Measurements from ENCODE around the gene TMTC1.

Gene TMTC1

DNA sequence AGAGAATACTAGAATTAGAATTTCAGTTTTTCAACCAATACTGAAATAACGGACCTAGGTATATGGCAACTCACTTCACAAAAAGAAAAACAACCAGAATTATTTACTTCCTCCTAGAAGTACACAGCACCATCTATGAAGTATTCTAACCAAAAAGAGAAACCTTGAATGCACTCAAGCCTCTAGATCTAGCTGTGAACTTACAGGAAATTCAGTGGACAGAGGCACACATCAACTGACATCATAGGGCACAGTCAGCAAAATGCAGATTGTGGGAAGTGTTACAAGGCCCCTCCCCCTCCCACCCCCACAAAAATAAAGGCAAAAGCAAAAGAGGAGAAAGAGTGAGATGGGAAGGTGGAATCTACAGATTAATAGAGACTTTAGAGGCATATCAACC is 102.4 kb downstream of the TMTC1 start:
- H3K4ac ChIP-seq (ENCODE audit: low read depth, low read length): no peak overlapping the region
- no peaks in the 10 kb centered on the region for H3K36me3 ChIP-seq (ENCODE audit: control insufficient read depth in 1 of 2, insufficient read depth in 2 of 2, low read length in 2 of 2)
- no peak overlapping the region for H3K23ac ChIP-seq (ENCODE audit: low read length)
- no peak overlapping the region for H2BK12ac ChIP-seq (ENCODE audit: low read length)
- H4K8ac ChIP-seq (ENCODE audit: low read depth, low read length): no peak overlapping the region
- H2BK120ac ChIP-seq (ENCODE audit: insufficient read depth, low read length, poor library complexity): no peak overlapping the region
- DNase-seq: no peak
- H2BK5ac ChIP-seq (ENCODE audit: low read depth, low read length, poor library complexity): no peak overlapping the region
- no peak overlapping the region for H3K27ac ChIP-seq (ENCODE audit: low read depth, low read length)
- no peak overlapping the region for H4K12ac ChIP-seq (ENCODE audit: low read depth, low read length)
- no peaks in the 10 kb centered on the region for H3K27me3 ChIP-seq (ENCODE audit: insufficient read depth, low read length)
- no peak overlapping the region for H3K18ac ChIP-seq (ENCODE audit: low read length)
- no peak overlapping the region for H2AFZ ChIP-seq (ENCODE audit: insufficient read depth, low read length, poor library complexity)
- no peak overlapping the region for H4K91ac ChIP-seq (ENCODE audit: low read depth, low read length)
- H3K9me3 ChIP-seq (ENCODE audit: insufficient read depth, low read depth, low read length): no peaks in the 10 kb centered on the region
- no CpG with 5 or more reads among the region's 1 CpG for WGBS (ENCODE audit: extremely low coverage, insufficient coverage, insufficient read length)
- no peak overlapping the region for H3K9ac ChIP-seq (ENCODE audit: low read length)
- H3K4me2 ChIP-seq (ENCODE audit: low read length): no peak overlapping the region
- no peaks in the 10 kb centered on the region for H3K4me1 ChIP-seq (ENCODE audit: control insufficient read depth in 1 of 2, insufficient read depth in 2 of 2, low read length in 2 of 2)
- no peaks in the 10 kb centered on the region for H3K79me1 ChIP-seq (ENCODE audit: low read length)
- no peak overlapping the region for H3K14ac ChIP-seq (ENCODE audit: low read length)
- no peak overlapping the region for H2AK5ac ChIP-seq (ENCODE audit: low read length)
- no peak overlapping the region for H3K4me3 ChIP-seq (ENCODE audit: low read depth, low read length)
- H3K79me2 ChIP-seq (ENCODE audit: control insufficient read depth, insufficient read depth, low read length, poor library complexity): no peaks in the 10 kb centered on the region

DNA sequence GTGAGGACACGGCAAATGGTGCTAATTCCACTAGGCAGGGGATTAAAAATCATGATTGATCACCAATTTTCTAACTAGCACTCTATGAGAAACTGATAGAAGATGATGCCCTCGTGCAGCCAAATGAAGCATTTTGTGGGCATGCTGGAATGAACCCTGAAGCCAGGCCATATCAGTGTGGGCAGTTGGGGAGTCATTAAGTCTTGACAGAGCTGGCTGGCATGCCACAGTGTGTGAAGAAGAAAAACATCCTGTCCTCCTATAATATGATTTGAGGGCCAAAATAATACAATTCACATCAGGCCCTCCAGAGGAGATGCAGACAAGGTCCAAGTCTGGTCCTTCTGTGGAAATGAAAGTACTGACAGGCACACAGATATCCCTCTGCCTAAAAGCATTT is 107.1 kb downstream of the TMTC1 start:
- H3K18ac ChIP-seq (ENCODE audit: low read length): no peak overlapping the region
- H3K14ac ChIP-seq (ENCODE audit: low read length): no peak overlapping the region
- H3K4me1 ChIP-seq (ENCODE audit: control insufficient read depth in 1 of 2, insufficient read depth in 2 of 2, low read length in 2 of 2): no peaks in the 10 kb centered on the region
- no peak overlapping the region for H2BK12ac ChIP-seq (ENCODE audit: low read length)
- H2AK5ac ChIP-seq (ENCODE audit: low read length): no peak overlapping the region
- H2AFZ ChIP-seq (ENCODE audit: insufficient read depth, low read length, poor library complexity): no peak overlapping the region
- H3K9me3 ChIP-seq (ENCODE audit: insufficient read depth, low read depth, low read length): no peaks in the 10 kb centered on the region
- H3K79me2 ChIP-seq (ENCODE audit: control insufficient read depth, insufficient read depth, low read length, poor library complexity): no peaks in the 10 kb centered on the region
- no peak overlapping the region for H3K4me2 ChIP-seq (ENCODE audit: low read length)
- H3K27ac ChIP-seq (ENCODE audit: low read depth, low read length): no peak overlapping the region
- no peak overlapping the region for H3K23ac ChIP-seq (ENCODE audit: low read length)
- no peaks in the 10 kb centered on the region for H3K27me3 ChIP-seq (ENCODE audit: insufficient read depth, low read length)
- WGBS (ENCODE audit: extremely low coverage, insufficient coverage, insufficient read length): no CpG with 5 or more reads among the region's 2 CpGs
- no peaks in the 10 kb centered on the region for H3K79me1 ChIP-seq (ENCODE audit: low read length)
- H4K12ac ChIP-seq (ENCODE audit: low read depth, low read length): no peak overlapping the region
- H3K36me3 ChIP-seq (ENCODE audit: control insufficient read depth in 1 of 2, insufficient read depth in 2 of 2, low read length in 2 of 2): no peaks in the 10 kb centered on the region
- H3K4ac ChIP-seq (ENCODE audit: low read depth, low read length): no peak overlapping the region
- no peak overlapping the region for H4K8ac ChIP-seq (ENCODE audit: low read depth, low read length)
- no peak overlapping the region for H3K4me3 ChIP-seq (ENCODE audit: low read depth, low read length)
- no peak overlapping the region for H3K9ac ChIP-seq (ENCODE audit: low read length)
- H2BK5ac ChIP-seq (ENCODE audit: low read depth, low read length, poor library complexity): no peak overlapping the region
- H2BK120ac ChIP-seq (ENCODE audit: insufficient read depth, low read length, poor library complexity): no peak overlapping the region
- H4K91ac ChIP-seq (ENCODE audit: low read depth, low read length): no peak overlapping the region
- DNase-seq: no peak

DNA sequence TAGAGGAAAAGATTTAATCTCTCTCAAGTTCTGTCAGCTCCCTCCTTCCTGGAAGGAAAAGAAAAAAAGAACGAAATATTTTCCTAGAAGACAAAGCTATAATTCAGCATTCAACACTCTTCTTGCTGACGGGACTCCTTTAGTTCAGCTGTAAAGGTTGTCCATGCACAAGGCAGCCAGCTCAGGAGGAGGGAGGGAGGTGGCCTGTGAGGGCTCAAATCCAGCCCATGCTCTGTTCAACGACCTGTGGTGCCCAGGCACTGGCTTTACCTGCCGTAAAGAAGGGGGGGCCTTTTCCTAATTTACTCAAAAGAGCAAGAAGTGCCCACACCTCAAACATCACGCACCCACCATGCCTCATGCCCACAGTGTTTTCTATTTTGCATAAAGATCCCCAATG is 109.3 kb downstream of the TMTC1 start:
- Histone ChIP-seq H3K4ac (ENCODE audit: low read depth, low read length) (no peak overlapping the region), H3K4me3 (ENCODE audit: low read depth, low read length) (no peak overlapping the region), H3K23ac (ENCODE audit: low read length) (no peak overlapping the region), H3K79me1 (ENCODE audit: low read length) (no peaks in the 10 kb centered on the region), H2BK120ac (ENCODE audit: insufficient read depth, low read length, poor library complexity) (no peak overlapping the region), H3K18ac (ENCODE audit: low read length) (no peak overlapping the region), H3K36me3 (ENCODE audit: control insufficient read depth in 1 of 2, insufficient read depth in 2 of 2, low read length in 2 of 2) (no peaks in the 10 kb centered on the region), H2AFZ (ENCODE audit: insufficient read depth, low read length, poor library complexity) (no peak overlapping the region), H3K9ac (ENCODE audit: low read length) (no peak overlapping the region), H3K4me2 (ENCODE audit: low read length) (no peak overlapping the region), H4K91ac (ENCODE audit: low read depth, low read length) (no peak overlapping the region), H2BK12ac (ENCODE audit: low read length) (no peak overlapping the region), H3K27me3 (ENCODE audit: insufficient read depth, low read length) (no peaks in the 10 kb centered on the region), H3K14ac (ENCODE audit: low read length) (no peak overlapping the region), H2AK5ac (ENCODE audit: low read length) (no peak overlapping the region), H2BK5ac (ENCODE audit: low read depth, low read length, poor library complexity) (no peak overlapping the region), H3K4me1 (ENCODE audit: control insufficient read depth in 1 of 2, insufficient read depth in 2 of 2, low read length in 2 of 2) (no peaks in the 10 kb centered on the region), H3K79me2 (ENCODE audit: control insufficient read depth, insufficient read depth, low read length, poor library complexity) (no peaks in the 10 kb centered on the region), H4K8ac (ENCODE audit: low read depth, low read length) (no peak overlapping the region), H3K27ac (ENCODE audit: low read depth, low read length) (no peak overlapping the region), H3K9me3 (ENCODE audit: insufficient read depth, low read depth, low read length) (no peaks in the 10 kb centered on the region), H4K12ac (ENCODE audit: low read depth, low read length) (no peak overlapping the region)
- no CpG with 5 or more reads among the region's 5 CpGs for whole genome bisulfite sequencing (ENCODE audit: extremely low coverage, insufficient coverage, insufficient read length)
- DNase-seq: no peak

DNA sequence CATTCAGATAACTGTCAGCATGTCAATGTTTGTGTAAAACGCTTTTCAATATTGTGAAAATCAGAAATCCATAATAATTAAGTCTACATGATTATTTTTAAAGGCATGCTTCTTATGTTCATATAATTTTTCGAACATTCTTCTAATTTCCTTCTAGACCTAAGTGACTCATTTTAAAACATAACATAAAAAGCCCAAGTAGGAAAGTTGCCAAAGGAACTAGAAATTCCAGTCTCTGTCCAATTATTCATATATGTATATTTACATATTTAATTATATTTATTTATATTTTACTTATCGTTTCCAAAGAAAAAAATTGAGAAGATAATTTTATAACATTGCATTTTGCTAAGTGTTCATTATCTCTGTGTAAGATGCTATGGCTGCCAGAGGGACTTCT is 110.4 kb downstream of the TMTC1 start:
- Histone ChIP-seq H2AK5ac (ENCODE audit: low read length) (no peak overlapping the region), H3K36me3 (ENCODE audit: control insufficient read depth in 1 of 2, insufficient read depth in 2 of 2, low read length in 2 of 2) (no peaks in the 10 kb centered on the region), H2AFZ (ENCODE audit: insufficient read depth, low read length, poor library complexity) (no peak overlapping the region), H3K18ac (ENCODE audit: low read length) (no peak overlapping the region), H3K79me1 (ENCODE audit: low read length) (no peaks in the 10 kb centered on the region), H2BK12ac (ENCODE audit: low read length) (no peak overlapping the region), H3K27ac (ENCODE audit: low read depth, low read length) (no peak overlapping the region), H3K4me1 (ENCODE audit: control insufficient read depth in 1 of 2, insufficient read depth in 2 of 2, low read length in 2 of 2) (no peaks in the 10 kb centered on the region), H4K12ac (ENCODE audit: low read depth, low read length) (no peak overlapping the region), H3K4ac (ENCODE audit: low read depth, low read length) (no peak overlapping the region), H3K79me2 (ENCODE audit: control insufficient read depth, insufficient read depth, low read length, poor library complexity) (no peaks in the 10 kb centered on the region), H3K14ac (ENCODE audit: low read length) (no peak overlapping the region), H2BK5ac (ENCODE audit: low read depth, low read length, poor library complexity) (no peak overlapping the region), H3K4me2 (ENCODE audit: low read length) (no peak overlapping the region), H3K9me3 (ENCODE audit: insufficient read depth, low read depth, low read length) (no peaks in the 10 kb centered on the region), H2BK120ac (ENCODE audit: insufficient read depth, low read length, poor library complexity) (no peak overlapping the region), H3K4me3 (ENCODE audit: low read depth, low read length) (no peak overlapping the region), H3K27me3 (ENCODE audit: insufficient read depth, low read length) (no peaks in the 10 kb centered on the region), H3K9ac (ENCODE audit: low read length) (no peak overlapping the region), H4K91ac (ENCODE audit: low read depth, low read length) (no peak overlapping the region), H4K8ac (ENCODE audit: low read depth, low read length) (no peak overlapping the region), H3K23ac (ENCODE audit: low read length) (no peak overlapping the region)
- no CpG with 5 or more reads among the region's 3 CpGs for WGBS (ENCODE audit: extremely low coverage, insufficient coverage, insufficient read length)
- no peak for DNase-seq

Data from trophoblast cell (in vitro differentiated cells and primary cell).